HepG2 (cell line): ENCODE measurements around the gene P2RY2. TPM values are rescaled to one million over a fixed set of nuclear protein-coding genes. Genes with fewer than 3 reads are reported as not detected.

Experiments used
- HOXD1 ChIP-seq: sonication (generic); formaldehyde crosslinking; IDR thresholded peaks from 2 replicates; pipeline ENCODE4 v1.5.0; 2020; ENCODE audit warnings: missing genetic modification reagents
- KLF11 ChIP-seq: IDR thresholded peaks from 2 replicates; pipeline ENCODE4 v1.6.1; 2016; ENCODE audit warnings: missing compliant biosample characterization
- NAIF1 ChIP-seq: sonication (generic); formaldehyde crosslinking; IDR thresholded peaks from 2 replicates; pipeline ENCODE4 v1.5.0; 2020; ENCODE audit warnings: mild to moderate bottlenecking, missing genetic modification reagents, borderline replicate concordance
- NCOA2 ChIP-seq: sonication (generic); formaldehyde crosslinking; IDR thresholded peaks from 2 replicates; pipeline ENCODE4 v1.8.0; 2022; ENCODE audit warnings: inconsistent platforms
- NONO ChIP-seq, 2 experiments: fragments of 450-650 bp in 1 of 2; sonication (generic) in 1 of 2; formaldehyde crosslinking in 1 of 2; IDR thresholded peaks in 1 of 2; conservative IDR thresholded peaks in 1 of 2; 2 replicates each; pipeline versions ENCODE4 v1.6.1 to v1.8.0; 2017 to 2022; ENCODE audit warnings: mild to moderate bottlenecking in 1 of 2, missing genetic modification reagents in 1 of 2, moderate library complexity in 1 of 2
- NR2F6 ChIP-seq, 2 experiments: IDR thresholded peaks; 2 replicates each; pipeline ENCODE4 v1.6.1; 2016; ENCODE audit warnings: antibody characterized with exemption in 1 of 2, mild to moderate bottlenecking in 1 of 2
- POGZ ChIP-seq: sonication (generic); formaldehyde crosslinking; IDR thresholded peaks from 2 replicates; pipeline ENCODE4 v1.4.0; 2020; ENCODE audit warnings: mild to moderate bottlenecking, missing genetic modification reagents
- RAD21 ChIP-seq: fragments of 450-650 bp; formaldehyde crosslinking; IDR thresholded peaks from 2 replicates; pipeline ENCODE4 v1.5.0; 2020; ENCODE audit warnings: mild to moderate bottlenecking
- SALL1 ChIP-seq: sonication (generic); formaldehyde crosslinking; IDR thresholded peaks from 2 replicates; pipeline ENCODE4 v1.8.0; 2022; ENCODE audit warnings: mild to moderate bottlenecking, missing genetic modification reagents
- SNRNP70 ChIP-seq: fragments of 200-400 bp; formaldehyde crosslinking; IDR thresholded peaks from 2 replicates; pipeline ENCODE4 v1.6.1; 2017; ENCODE audit warnings: mild to moderate bottlenecking, low read depth, low read length, moderate library complexity
- ZBTB38 ChIP-seq: sonication (generic); formaldehyde crosslinking; IDR thresholded peaks from 2 replicates; pipeline ENCODE4 v1.5.1; 2020; ENCODE audit warnings: mild to moderate bottlenecking, missing genetic modification reagents
- ZNF264 ChIP-seq: sonication (generic); formaldehyde crosslinking; IDR thresholded peaks from 2 replicates; pipeline ENCODE4 v1.4.0; 2020; ENCODE audit warnings: missing genetic modification reagents
- ZNF460 ChIP-seq: sonication (generic); formaldehyde crosslinking; IDR thresholded peaks from 2 replicates; pipeline ENCODE4 v1.5.1; 2020; ENCODE audit warnings: missing genetic modification reagents, mild to moderate bottlenecking, borderline replicate concordance
- ZNF724P ChIP-seq: sonication (generic); formaldehyde crosslinking; IDR thresholded peaks from 2 replicates; pipeline ENCODE4 v1.8.0; 2022; ENCODE audit warnings: missing genetic modification reagents, borderline replicate concordance
- ZSCAN29 ChIP-seq: sonication (generic); formaldehyde crosslinking; conservative IDR thresholded peaks from 2 replicates; pipeline ENCODE4 v1.4.0; 2020; ENCODE audit warnings: mild to moderate bottlenecking, missing genetic modification reagents
- polyA plus RNA-seq, 8 experiments: library from polyadenylated mRNA; depleted of rRNA in 3 of 8; stranded (reverse) in 7 of 8; unstranded in 1 of 8; fragments of >200 nt; fragmentation: Illumina TruSeq in 4 of 8; extraction: Trizol in 4 of 8; gene quantifications; 2 replicates each; pipeline versions ENCODE4 v1.2.1 to v1.2.3, GENCODE V29; 2011 to 2016; ENCODE audit warnings: low read depth in 4 of 8, missing spikeins in 1 of 8, mixed read lengths in 1 of 8; ENCODE audit not compliant: insufficient read depth in 1 of 8
- total RNA-seq, 5 experiments: library from RNA; depleted of rRNA; stranded (reverse); fragments of >200 nt; fragmentation: Illumina TruSeq; extraction: Trizol; gene quantifications; 2 replicates each; pipeline ENCODE4 v1.2.3, GENCODE V29; 2016; ENCODE audit warnings: low read depth in 1 of 5
- TF ChIP-seq, protein P1 (sequence below): sonication (generic); formaldehyde crosslinking; IDR thresholded peaks from 2 replicates; pipeline ENCODE4 v1.5.1; 2020; ENCODE audit warnings: mild to moderate bottlenecking, missing genetic modification reagents
- TF ChIP-seq, protein P2 (sequence below): sonication (generic); formaldehyde crosslinking; conservative IDR thresholded peaks from 2 replicates; pipeline ENCODE4 v1.4.0; 2020; ENCODE audit warnings: missing genetic modification reagents
- TF ChIP-seq, protein P3 (sequence below): sonication (generic); formaldehyde crosslinking; IDR thresholded peaks from 2 replicates; pipeline ENCODE4 v1.4.0; 2020; ENCODE audit warnings: missing genetic modification reagents
- TF ChIP-seq, protein P4 (sequence below): sonication (generic); formaldehyde crosslinking; IDR thresholded peaks from 2 replicates; pipeline ENCODE4 v1.4.0; 2020; ENCODE audit warnings: missing genetic modification reagents, borderline replicate concordance
- TF ChIP-seq, protein P5 (sequence below): sonication (generic); formaldehyde crosslinking; IDR thresholded peaks from 2 replicates; pipeline ENCODE4 v1.5.0; 2020; ENCODE audit warnings: missing genetic modification reagents, mild to moderate bottlenecking, borderline replicate concordance
- TF ChIP-seq, protein P6 (sequence below): sonication (generic); formaldehyde crosslinking; IDR thresholded peaks from 2 replicates; pipeline ENCODE4 v1.5.1; 2020; ENCODE audit warnings: missing genetic modification reagents, mild to moderate bottlenecking, borderline replicate concordance

The P2RY2 gene
- total and polyA plus RNA-seq, 2 of the 13 experiments (the other 11 are each of a cell fraction or from before 2014, with no cell fraction given) = 0.95 to 3.1 TPM

DNA sequence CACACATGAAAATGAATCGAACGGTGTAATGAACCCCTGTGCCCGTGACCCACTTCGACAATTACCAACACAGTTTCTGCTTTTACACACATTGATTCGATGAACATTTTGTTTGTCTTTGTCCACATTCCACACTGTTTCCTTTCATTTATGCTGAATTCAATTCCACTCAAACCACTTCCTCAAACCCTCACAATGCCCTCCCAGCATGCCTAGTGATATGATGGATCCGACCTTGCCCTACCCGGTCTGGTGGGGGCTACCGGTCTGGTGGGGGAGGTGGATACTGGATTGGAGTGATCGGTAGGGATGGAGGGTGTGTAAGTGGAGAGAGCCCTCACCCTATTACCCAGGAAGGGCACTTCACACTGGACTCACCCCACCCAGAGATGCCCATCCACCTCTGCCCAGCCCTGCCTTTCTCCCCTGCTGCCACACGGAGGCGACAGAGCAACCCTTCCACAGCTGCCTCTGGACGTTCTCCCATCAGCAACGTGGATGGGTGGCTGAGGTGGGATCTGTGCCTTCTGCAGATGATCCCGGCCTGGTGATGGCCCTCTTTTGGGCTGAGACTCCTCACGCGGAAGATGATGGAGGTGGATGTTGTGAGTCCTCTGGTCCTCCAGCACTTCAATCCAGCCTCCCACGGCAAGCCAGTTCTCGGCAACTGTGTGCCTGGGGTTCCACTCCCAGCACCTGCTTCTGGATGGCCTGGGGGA is 33.0 kb upstream of the P2RY2 start (continued):
- TF ChIP-seq, protein P1, sequence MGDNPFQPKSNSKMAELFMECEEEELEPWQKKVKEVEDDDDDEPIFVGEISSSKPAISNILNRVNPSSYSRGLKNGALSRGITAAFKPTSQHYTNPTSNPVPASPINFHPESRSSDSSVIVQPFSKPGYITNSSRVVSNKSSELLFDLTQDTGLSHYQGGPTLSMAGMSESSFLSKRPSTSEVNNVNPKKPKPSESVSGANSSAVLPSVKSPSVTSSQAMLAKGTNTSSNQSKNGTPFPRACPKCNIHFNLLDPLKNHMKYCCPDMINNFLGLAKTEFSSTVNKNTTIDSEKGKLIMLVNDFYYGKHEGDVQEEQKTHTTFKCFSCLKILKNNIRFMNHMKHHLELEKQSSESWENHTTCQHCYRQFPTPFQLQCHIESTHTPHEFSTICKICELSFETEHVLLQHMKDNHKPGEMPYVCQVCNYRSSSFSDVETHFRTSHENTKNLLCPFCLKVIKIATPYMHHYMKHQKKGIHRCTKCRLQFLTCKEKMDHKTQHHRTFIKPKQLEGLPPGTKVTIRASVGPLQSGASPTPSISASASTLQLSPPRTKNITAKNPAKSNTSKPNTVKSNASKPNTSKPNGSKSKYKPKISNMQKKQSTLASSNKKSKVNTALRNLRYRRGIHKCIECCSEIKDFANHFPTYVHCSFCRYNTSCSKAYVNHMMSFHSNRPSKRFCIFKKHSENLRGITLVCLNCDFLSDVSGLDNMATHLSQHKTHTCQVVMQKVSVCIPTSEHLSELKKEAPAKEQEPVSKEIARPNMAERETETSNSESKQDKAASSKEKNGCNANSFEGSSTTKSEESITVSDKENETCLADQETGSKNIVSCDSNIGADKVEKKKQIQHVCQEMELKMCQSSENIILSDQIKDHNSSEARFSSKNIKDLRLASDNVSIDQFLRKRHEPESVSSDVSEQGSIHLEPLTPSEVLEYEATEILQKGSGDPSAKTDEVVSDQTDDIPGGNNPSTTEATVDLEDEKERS (CRISPR knock-in tag) = no peak
- TF ChIP-seq, protein P2, sequence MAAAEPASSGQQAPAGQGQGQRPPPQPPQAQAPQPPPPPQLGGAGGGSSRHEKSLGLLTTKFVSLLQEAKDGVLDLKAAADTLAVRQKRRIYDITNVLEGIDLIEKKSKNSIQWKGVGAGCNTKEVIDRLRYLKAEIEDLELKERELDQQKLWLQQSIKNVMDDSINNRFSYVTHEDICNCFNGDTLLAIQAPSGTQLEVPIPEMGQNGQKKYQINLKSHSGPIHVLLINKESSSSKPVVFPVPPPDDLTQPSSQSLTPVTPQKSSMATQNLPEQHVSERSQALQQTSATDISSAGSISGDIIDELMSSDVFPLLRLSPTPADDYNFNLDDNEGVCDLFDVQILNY (CRISPR knock-in tag) = 0 out of 2 replicates have a peak, but pooled peaks have one; percentile 31
- no peak for TF ChIP-seq HOXD1 (CRISPR knock-in tag)
- no peak for TF ChIP-seq KLF11 (CRISPR knock-in tag)
- TF ChIP-seq NAIF1 (CRISPR knock-in tag) = no peak
- TF ChIP-seq ZSCAN29 (CRISPR knock-in tag) = no peak
- TF ChIP-seq RAD21 (CRISPR knock-in tag) = peak; percentile 87
- TF ChIP-seq SNRNP70 = no peak
- TF ChIP-seq, protein P3, sequence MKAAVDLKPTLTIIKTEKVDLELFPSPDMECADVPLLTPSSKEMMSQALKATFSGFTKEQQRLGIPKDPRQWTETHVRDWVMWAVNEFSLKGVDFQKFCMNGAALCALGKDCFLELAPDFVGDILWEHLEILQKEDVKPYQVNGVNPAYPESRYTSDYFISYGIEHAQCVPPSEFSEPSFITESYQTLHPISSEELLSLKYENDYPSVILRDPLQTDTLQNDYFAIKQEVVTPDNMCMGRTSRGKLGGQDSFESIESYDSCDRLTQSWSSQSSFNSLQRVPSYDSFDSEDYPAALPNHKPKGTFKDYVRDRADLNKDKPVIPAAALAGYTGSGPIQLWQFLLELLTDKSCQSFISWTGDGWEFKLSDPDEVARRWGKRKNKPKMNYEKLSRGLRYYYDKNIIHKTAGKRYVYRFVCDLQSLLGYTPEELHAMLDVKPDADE = no peak
- TF ChIP-seq, protein P4, sequence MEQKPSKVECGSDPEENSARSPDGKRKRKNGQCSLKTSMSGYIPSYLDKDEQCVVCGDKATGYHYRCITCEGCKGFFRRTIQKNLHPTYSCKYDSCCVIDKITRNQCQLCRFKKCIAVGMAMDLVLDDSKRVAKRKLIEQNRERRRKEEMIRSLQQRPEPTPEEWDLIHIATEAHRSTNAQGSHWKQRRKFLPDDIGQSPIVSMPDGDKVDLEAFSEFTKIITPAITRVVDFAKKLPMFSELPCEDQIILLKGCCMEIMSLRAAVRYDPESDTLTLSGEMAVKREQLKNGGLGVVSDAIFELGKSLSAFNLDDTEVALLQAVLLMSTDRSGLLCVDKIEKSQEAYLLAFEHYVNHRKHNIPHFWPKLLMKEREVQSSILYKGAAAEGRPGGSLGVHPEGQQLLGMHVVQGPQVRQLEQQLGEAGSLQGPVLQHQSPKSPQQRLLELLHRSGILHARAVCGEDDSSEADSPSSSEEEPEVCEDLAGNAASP (CRISPR knock-in tag) = 0 out of 2 replicates have a peak, but pooled peaks have one; percentile 32
- no peak for TF ChIP-seq ZNF460 (CRISPR knock-in tag)
- no peak for TF ChIP-seq POGZ (CRISPR knock-in tag)
- no peak for TF ChIP-seq NCOA2 (CRISPR knock-in tag)
- TF ChIP-seq, protein P5, sequence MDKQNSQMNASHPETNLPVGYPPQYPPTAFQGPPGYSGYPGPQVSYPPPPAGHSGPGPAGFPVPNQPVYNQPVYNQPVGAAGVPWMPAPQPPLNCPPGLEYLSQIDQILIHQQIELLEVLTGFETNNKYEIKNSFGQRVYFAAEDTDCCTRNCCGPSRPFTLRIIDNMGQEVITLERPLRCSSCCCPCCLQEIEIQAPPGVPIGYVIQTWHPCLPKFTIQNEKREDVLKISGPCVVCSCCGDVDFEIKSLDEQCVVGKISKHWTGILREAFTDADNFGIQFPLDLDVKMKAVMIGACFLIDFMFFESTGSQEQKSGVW = no peak
- no peak for TF ChIP-seq NR2F6 (IDR thresholded peaks at IDR 0.05)
- TF ChIP-seq NR2F6 (CRISPR knock-in tag; IDR thresholded peaks at IDR 0.05) = 0 out of 2 replicates have a peak, but pooled peaks have one; percentile 16
- no peak for TF ChIP-seq ZNF724P (CRISPR knock-in tag)
- TF ChIP-seq ZNF264 (CRISPR knock-in tag) = no peak
- peak; percentile 33; the same call in 1 of the 2 replicates for TF ChIP-seq ZBTB38 (CRISPR knock-in tag)
- no peak for TF ChIP-seq NONO (IDR thresholded peaks at IDR 0.05)
- TF ChIP-seq NONO (CRISPR knock-in tag; conservative IDR thresholded peaks at IDR 0.05) = peak; percentile 56; the same call in 1 of the 2 replicates
- TF ChIP-seq, protein P6, sequence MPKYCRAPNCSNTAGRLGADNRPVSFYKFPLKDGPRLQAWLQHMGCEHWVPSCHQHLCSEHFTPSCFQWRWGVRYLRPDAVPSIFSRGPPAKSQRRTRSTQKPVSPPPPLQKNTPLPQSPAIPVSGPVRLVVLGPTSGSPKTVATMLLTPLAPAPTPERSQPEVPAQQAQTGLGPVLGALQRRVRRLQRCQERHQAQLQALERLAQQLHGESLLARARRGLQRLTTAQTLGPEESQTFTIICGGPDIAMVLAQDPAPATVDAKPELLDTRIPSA (CRISPR knock-in tag) = no peak
- peak; percentile 43; the same call in 1 of the 2 replicates for TF ChIP-seq SALL1 (CRISPR knock-in tag)
